Activated CD8-positive, alpha-beta memory T cell treated with anti-CD3 and anti-CD28 coated beads, Interleukin-2, amount 10 ng/mL, durations not matched to agents 7 days and 5 days (primary cell): ENCODE measurements around the gene SLC39A11. TPM values are rescaled to one million over a fixed set of nuclear protein-coding genes. Genes with fewer than 3 reads are reported as not detected.
"Not testable (repeated sequence)": the region's sequence is repeated elsewhere in the genome, so short reads cannot be mapped to it uniquely, and the experiment has no call there.

Source experiments
- ATAC-seq: fragments of 150-1000 bp; cut with Tn5 transposase; one replicate; pipeline ENCODE4 v1.10.0; 2021; ENCODE audit warnings: moderate library complexity
- CTCF ChIA-PET: fragments of 350-600 bp; sonication (Branson Sonifier 250); formaldehyde crosslinking; loops from one replicate; lab custom pipeline; 2021; ENCODE audit warnings: antibody characterized with exemption; lab: Charles Lee
- DNase-seq: peaks from one replicate; pipeline ENCODE4 v3.0.0-alpha.2; 2020
- H3K27ac Mint-ChIP-seq: one replicate; pipeline ENCODE4 v1.8.0; 2021; ENCODE audit warnings: mild to moderate bottlenecking, mixed read lengths
- H3K27me3 Mint-ChIP-seq: one replicate; pipeline ENCODE4 v1.8.0; 2021; ENCODE audit warnings: mixed read lengths
- H3K36me3 Mint-ChIP-seq: one replicate; pipeline ENCODE4 v1.8.0; 2021; ENCODE audit warnings: mild to moderate bottlenecking, mixed read lengths
- H3K4me1 Mint-ChIP-seq: one replicate; pipeline ENCODE4 v1.8.0; 2021; ENCODE audit warnings: mixed read lengths
- H3K4me3 Mint-ChIP-seq: one replicate; pipeline ENCODE4 v1.8.0; 2021; ENCODE audit warnings: mild to moderate bottlenecking, moderate library complexity, mixed read lengths
- H3K9me3 Mint-ChIP-seq: one replicate; pipeline ENCODE4 v1.8.0; 2022; ENCODE audit warnings: low read depth, mixed read lengths
- total RNA-seq, 2 experiments: library from RNA; stranded (reverse); gene quantifications; one replicate each; pipeline ENCODE4 v1.2.3, GENCODE V29; 2021

Gene SLC39A11
- total RNA-seq, 2 experiments from 2014 or later, result 16.8 to 25.5 TPM

DNA sequence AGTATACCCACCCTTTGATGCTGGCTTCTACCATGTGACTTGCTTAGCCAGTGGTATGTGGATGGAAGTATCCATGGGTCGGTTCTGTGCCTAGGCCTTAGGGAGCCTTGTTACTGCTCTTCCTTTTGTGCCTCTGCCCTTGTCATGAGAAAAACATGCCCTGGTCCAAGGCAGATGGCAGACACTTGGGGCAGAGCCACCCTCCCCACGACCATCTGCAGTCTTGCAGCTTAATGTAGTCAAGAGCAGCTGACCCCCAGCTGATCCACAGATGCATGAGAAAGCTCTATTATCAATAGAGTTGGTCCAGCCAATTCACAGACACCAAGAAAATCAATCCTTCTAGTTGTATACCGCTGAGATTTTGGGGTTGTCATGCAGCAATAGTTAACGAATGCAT lies 95.7 kb downstream of the SLC39A11 start:
- no peak overlapping the region for H3K4me3 Mint-ChIP-seq
- H3K27me3 Mint-ChIP-seq, result no peaks in the 10 kb centered on the region
- CTCF ChIA-PET, result interaction anchor here (1.3 kb wide), 1 partner anchor 13 kb away, joined by 3 read pairs; no protein-coding TSS in a partner anchor
- peaks cover 7% of the 10 kb centered on the region for H3K4me1 Mint-ChIP-seq
- H3K9me3 Mint-ChIP-seq, result no peaks in the 10 kb centered on the region
- H3K36me3 Mint-ChIP-seq, result peaks cover 2% of the 10 kb centered on the region
- no peak for ATAC-seq
- H3K27ac Mint-ChIP-seq, result no peak overlapping the region
- DNase-seq, result no peak

DNA sequence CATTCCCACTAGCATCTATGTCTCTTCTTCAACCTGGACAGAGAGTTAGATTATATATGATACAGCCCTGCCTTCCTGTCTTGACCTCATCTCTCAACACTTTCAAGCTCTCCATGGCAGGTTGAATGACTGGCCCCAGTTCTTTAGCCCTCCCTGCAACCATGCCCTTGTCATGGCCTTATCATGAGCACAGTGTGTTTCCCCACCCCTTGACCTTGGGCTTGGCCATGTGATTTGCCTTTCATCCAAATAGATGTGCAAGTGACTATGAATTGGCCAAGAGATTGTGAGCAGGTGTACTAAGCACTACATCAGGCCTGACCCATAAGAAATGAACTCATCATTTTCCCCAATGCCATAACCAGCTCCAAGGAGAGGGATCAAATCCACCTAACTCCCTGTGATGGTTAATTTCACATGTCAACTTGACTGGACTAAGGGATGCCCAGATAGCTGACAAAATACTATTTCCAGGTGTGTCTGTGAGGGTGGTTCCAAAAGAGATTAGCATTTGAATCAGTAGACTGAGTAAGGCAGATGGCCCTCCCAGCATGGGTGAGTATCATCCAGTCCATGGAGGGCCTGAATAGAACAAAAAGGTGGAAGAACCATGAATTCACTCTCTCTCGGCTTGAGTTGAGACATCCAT lies 97.4 kb downstream of the SLC39A11 start:
- CTCF ChIA-PET, result interaction anchor here (1.1 to 1.2 kb wide), 2 partner anchors 9 to 10 kb away, joined by 5 read pairs; no protein-coding TSS in a partner anchor
- peaks cover 2% of the 10 kb centered on the region for H3K36me3 Mint-ChIP-seq
- no peaks in the 10 kb centered on the region for H3K27me3 Mint-ChIP-seq
- H3K9me3 Mint-ChIP-seq, result no peaks in the 10 kb centered on the region
- no peak for ATAC-seq
- H3K4me1 Mint-ChIP-seq, result peaks cover 9% of the 10 kb centered on the region
- no peak overlapping the region for H3K27ac Mint-ChIP-seq
- DNase-seq, result no peak
- H3K4me3 Mint-ChIP-seq, result no peak overlapping the region

DNA sequence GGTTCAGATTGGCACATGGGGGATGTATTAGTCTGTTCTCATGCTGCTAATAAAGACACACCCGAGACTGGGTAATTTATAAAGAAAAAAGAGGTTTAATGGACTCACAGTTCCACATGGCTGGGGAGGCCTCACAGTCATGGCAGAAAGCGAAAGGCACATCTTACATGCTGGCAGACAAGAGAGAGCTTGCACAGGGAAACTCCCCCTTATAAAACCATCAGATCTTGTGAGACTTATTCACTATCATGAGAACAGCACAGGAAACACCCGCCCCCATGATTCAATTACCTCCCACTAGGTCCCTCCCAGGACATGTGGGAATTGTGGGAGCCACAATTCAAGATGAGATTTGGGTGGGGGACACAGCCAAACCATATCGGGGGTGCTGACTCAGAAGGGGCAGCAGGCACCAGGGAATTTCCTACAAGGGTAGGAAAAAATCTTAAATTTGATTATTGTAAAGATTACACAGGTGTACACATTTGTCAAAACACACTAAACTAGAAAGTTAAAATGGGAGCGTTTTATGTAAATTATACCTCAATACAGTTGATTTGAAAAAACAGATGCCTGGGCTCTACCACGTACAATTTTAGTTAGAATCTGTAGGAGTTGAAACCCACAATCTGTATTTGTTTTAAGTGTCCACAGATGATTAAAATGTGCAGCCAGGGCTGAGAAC lies 99.6 kb downstream of the SLC39A11 start:
- H3K36me3 Mint-ChIP-seq, DNase-seq, CTCF ChIA-PET, ATAC-seq, H3K9me3 Mint-ChIP-seq, H3K27ac Mint-ChIP-seq, H3K4me3 Mint-ChIP-seq, H3K27me3 Mint-ChIP-seq: not testable (repeated sequence)
- peaks cover 15% of the 10 kb centered on the region for H3K4me1 Mint-ChIP-seq

DNA sequence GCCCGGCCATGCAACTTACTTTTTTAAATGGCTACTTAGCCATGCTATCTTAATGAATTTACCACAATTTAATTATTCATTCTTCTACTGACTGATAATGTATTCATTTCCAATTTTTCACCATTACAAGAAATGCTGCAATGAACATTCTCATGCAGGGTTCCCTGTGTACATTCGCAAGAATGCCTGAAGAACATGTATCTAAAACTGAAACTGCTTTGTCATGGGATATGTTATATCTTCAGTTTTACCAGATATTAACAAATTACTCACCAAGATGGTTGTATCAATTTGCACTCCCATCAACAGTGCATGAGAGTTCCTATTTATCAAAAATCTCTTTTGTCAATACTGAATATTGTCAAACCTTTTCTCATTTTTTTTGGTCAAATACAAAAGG lies 100.8 kb downstream of the SLC39A11 start:
- H3K36me3 Mint-ChIP-seq, result peaks cover 2% of the 10 kb centered on the region
- CTCF ChIA-PET, result no interaction called here
- ATAC-seq, result no peak
- H3K9me3 Mint-ChIP-seq, result no peaks in the 10 kb centered on the region
- no peak for DNase-seq
- no peaks in the 10 kb centered on the region for H3K27me3 Mint-ChIP-seq
- H3K27ac Mint-ChIP-seq, result no peak overlapping the region
- H3K4me1 Mint-ChIP-seq, result peaks cover 15% of the 10 kb centered on the region
- H3K4me3 Mint-ChIP-seq, result no peak overlapping the region

DNA sequence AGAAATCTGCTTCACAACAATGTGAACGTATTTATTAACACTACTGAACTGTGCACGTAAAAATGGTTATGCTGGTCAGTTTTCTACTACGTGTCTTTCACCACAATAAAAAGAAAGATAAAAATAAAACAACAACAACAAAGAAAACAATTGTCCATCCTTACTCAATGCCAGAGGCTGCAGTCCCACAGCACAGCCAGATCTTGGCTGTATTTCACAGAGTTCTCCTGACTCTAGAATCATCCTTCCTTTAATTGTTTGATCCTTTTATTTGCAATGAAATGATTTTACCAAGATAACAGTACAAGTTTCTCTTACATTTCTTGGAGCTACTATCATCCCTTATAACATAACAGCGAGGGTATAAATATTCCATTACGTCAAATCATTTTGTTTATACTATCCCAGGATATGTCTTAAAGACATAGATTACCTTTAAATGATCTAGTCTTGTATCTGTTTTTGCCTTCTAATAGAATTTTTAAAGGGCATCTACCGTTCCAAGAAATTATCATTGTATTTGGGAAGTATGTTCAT lies 103.3 kb downstream of the SLC39A11 start:
- H3K4me1 Mint-ChIP-seq, result peaks cover 15% of the 10 kb centered on the region
- H3K36me3 Mint-ChIP-seq, result no peaks in the 10 kb centered on the region
- H3K4me3 Mint-ChIP-seq, result no peak overlapping the region
- no peaks in the 10 kb centered on the region for H3K9me3 Mint-ChIP-seq
- no peak overlapping the region for H3K27ac Mint-ChIP-seq
- CTCF ChIA-PET, result interaction anchor here (1.3 kb wide), 1 partner anchor 223 kb away, joined by 3 read pairs; no protein-coding TSS in a partner anchor
- no peaks in the 10 kb centered on the region for H3K27me3 Mint-ChIP-seq
- no peak for DNase-seq
- ATAC-seq, result no peak

DNA sequence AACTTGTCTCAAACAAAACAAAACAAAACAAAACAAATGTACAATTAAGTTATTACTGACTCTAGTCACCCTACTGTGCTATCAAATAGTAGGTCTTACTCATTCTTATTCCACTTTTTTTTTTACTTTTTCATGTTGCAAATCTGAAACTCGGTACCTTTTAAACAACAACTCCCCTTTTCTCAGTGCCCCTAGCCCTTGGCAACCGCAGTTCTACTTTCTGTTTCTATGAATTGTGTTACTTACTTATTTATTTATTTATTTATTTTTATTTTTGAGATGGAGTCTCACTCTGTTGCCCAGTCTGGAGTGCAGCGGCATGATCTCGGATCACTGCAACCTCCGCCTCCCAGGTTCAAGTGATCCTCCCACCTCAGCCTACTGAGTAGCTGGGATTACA lies 104.0 kb downstream of the SLC39A11 start:
- Mint-ChIP-seq H3K36me3 (no peaks in the 10 kb centered on the region), H3K27me3 (no peaks in the 10 kb centered on the region), H3K9me3 (no peaks in the 10 kb centered on the region), H3K27ac (no peak overlapping the region), H3K4me3 (no peak overlapping the region), H3K4me1 (peaks cover 15% of the 10 kb centered on the region)
- no peak for ATAC-seq
- DNase-seq, result no peak
- CTCF ChIA-PET, result interaction anchor here (1.3 kb wide), 1 partner anchor 223 kb away, joined by 3 read pairs; no protein-coding TSS in a partner anchor

DNA sequence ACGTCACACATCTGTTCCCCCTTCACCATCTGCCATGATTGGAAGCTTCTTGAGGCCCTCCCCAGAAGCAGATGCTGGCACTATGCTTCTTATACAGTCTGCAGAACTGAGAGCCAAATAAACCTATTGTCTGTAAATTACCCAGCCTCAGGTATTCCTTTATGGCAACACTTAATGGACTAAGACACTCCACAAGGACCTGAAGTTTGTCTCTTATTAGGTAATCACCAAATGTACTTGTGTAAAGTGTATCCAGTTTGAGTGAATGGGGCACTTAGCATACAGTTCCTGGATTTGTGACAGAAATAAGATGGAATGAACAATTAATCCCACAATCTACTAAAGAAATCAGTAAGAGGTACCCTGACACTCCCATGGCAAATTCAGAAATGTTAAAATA lies 105.3 kb downstream of the SLC39A11 start:
- Mint-ChIP-seq H3K4me1 (peaks cover 9% of the 10 kb centered on the region), H3K9me3 (no peaks in the 10 kb centered on the region), H3K4me3 (no peak overlapping the region), H3K36me3 (no peaks in the 10 kb centered on the region), H3K27ac (no peak overlapping the region), H3K27me3 (no peaks in the 10 kb centered on the region)
- no peak for DNase-seq
- no peak for ATAC-seq
- CTCF ChIA-PET, result interaction anchor here (1.9 to 2.4 kb wide), 2 partner anchors 177 to 261 kb away, joined by 7 to 36 read pairs; partner anchors contain the start of gene SSTR2

DNA sequence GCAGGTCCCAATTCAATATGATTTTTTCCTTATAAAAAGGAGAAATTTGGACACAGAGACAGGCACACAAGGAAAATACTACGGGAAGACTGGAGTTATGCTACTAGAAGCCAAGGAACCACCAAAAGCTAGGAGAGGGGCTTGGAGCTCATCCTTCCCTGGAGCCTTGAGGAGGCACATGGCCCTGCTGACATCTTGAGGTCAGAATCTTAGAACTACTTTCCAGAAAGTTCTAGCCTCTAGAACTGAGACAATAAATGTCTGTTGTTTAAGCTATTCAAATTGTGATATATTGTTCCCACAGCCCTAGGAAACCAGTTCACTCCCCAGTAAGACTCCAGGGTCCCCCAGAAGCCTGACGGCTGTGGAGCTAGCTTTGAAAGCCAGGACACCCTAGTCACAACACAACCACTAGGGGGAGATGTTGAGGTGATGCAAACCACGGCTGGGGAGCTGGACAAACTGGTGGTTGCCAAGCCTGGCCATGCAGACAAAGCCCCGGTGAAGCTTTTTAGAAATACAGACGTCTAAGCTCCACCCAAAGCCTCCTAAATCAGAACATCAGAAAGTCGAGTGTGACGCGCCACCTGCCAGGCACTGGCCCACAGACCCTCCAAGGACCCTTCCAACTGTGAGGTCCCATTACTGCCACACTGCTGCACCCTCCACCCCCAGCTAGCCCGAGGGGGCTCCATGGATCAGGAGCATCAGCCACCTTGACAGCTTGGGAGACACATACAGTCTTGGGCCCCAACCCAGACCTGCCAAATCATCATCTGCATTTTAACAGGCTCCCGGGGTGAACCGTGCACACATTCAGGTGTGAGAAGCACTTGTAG lies 106.4 kb downstream of the SLC39A11 start:
- no peaks in the 10 kb centered on the region for H3K36me3 Mint-ChIP-seq
- no peaks in the 10 kb centered on the region for H3K9me3 Mint-ChIP-seq
- peaks cover 7% of the 10 kb centered on the region for H3K4me1 Mint-ChIP-seq
- no peak overlapping the region for H3K4me3 Mint-ChIP-seq
- no peak overlapping the region for H3K27ac Mint-ChIP-seq
- DNase-seq (peak; percentile 67), ATAC-seq (peak; percentile 71)
- no peaks in the 10 kb centered on the region for H3K27me3 Mint-ChIP-seq
- CTCF ChIA-PET, result interaction anchor here (0.5 to 2.6 kb wide), 24 partner anchors 9 to 429 kb away, joined by 3 to 36 read pairs (median 4); partner anchors contain the start of gene SSTR2

DNA sequence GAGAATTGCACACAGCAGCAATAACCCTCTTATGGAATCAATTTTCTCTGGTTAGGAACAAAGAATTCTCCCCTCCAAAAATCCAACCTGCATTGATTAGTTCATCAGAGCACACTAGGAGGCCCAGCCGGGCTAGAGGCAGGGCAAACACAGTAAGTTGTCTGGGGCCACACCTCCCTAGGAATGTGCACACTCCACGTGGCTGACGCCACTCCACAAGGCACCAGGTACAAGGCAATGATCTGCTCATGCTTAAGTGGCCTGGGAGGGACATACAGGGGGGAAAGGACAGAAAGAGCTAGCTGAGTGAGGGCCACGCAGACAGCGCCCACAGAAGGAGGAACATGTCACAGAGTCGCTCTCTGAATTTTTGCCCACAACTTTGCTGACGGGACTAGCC lies 107.6 kb downstream of the SLC39A11 start:
- Mint-ChIP-seq H3K4me1 (peaks cover 7% of the 10 kb centered on the region), H3K36me3 (no peaks in the 10 kb centered on the region), H3K27me3 (no peaks in the 10 kb centered on the region), H3K27ac (no peak overlapping the region), H3K9me3 (no peaks in the 10 kb centered on the region), H3K4me3 (no peak overlapping the region)
- no peak for DNase-seq
- ATAC-seq, result no peak
- CTCF ChIA-PET, result interaction anchor here (0.6 to 2.6 kb wide), 9 partner anchors 10 to 428 kb away, joined by 3 to 36 read pairs (median 5); no protein-coding TSS in a partner anchor

DNA sequence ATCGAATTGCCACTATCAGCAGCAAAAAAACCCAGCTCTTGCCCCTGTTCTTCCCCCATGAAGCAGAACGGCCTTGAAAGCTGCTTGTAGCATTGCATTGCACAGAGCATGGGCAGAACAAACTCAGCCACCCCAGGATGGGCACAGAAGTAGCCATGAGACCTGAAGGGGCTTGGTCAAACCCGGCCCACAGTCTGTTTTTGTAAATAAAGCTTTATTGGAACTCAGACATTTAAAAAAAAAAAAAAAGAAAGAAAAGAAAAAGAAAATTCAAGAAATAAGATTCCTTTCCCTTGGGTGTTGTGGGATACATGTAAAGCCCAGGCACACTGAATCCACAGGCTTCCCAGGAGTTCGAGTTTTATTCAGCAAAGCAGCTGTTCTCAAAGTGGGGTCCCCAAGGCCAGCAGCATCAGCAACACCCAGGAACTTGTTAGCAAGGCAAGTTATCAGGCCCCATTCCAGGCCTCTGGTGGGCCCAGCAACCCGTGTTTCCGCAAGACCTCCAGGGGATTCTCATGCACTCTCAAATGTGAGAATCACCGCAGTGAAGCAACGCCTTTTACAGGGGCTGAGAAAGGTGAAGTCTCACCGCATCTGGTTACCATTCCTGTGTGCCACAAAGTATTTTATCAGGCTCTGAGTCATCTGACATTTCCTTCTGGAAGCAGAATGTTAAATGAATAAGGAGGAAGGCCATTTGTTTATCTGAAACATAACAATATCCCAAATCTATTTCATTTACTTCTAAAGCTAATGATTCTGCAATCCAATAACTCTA lies 108.2 kb downstream of the SLC39A11 start:
- ATAC-seq (no peak), DNase-seq (no peak)
- no peaks in the 10 kb centered on the region for H3K27me3 Mint-ChIP-seq
- H3K36me3 Mint-ChIP-seq, result no peaks in the 10 kb centered on the region
- CTCF ChIA-PET, result interaction anchor here (0.6 to 2.6 kb wide), 10 partner anchors 11 to 428 kb away, joined by 3 to 23 read pairs (median 4); no protein-coding TSS in a partner anchor
- no peaks in the 10 kb centered on the region for H3K9me3 Mint-ChIP-seq
- peaks cover 4% of the 10 kb centered on the region for H3K4me1 Mint-ChIP-seq
- no peak overlapping the region for H3K4me3 Mint-ChIP-seq
- H3K27ac Mint-ChIP-seq, result no peak overlapping the region

DNA sequence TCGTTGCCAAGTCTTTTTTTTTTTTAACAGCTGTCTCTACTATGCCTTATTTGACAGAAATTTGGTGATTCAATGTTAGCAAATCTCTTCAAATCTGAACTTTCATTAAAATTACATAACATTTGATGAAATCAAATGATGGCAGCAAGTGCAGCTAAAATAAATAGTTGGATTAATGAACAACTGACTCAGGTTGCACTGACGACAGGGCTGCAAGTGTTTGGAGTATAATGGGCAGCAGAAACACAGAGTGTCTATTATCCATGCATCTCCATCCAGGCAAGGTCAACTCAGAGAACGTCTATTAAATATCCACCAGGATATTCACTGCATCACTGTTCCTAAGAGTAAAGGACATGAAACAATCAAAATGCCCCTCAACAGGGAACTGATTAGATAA lies 109.8 kb downstream of the SLC39A11 start:
- no peaks in the 10 kb centered on the region for H3K36me3 Mint-ChIP-seq
- CTCF ChIA-PET, result interaction anchor here (0.6 kb wide), 1 partner anchor 257 kb away, joined by 3 read pairs; no protein-coding TSS in a partner anchor
- H3K27me3 Mint-ChIP-seq, result no peaks in the 10 kb centered on the region
- no peak for ATAC-seq
- no peak overlapping the region for H3K4me3 Mint-ChIP-seq
- H3K4me1 Mint-ChIP-seq, result peaks cover 3% of the 10 kb centered on the region
- H3K9me3 Mint-ChIP-seq, result no peaks in the 10 kb centered on the region
- DNase-seq, result no peak
- no peak overlapping the region for H3K27ac Mint-ChIP-seq

DNA sequence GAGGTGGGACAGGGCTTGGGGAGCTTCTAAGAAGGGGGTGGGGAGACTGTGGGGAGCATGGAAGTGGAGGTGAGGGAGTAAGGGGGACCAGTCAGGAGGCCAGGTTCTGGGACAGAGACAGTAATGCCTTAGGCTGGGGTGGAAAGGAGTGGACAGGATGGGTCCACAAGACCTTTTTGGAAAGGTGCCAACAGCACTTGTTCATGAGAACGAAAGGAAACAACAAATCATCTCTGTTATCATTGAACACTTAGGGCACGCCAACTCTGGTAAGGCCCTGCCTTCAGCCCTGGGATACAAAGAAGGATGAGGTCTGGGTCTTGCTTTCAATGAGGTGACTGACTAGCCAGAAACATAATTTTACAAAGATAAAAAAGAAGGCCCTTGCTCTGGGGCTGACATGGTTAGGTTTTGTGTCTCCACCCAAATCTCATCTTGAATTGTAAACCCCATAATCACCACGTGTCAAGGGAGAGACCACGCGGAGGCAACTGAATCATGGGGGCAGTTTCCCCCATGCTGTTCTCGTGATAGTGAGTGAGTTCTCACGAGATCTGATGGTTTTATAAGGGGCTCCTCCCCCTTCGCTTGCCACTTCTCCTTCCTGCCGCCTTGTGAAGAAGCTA lies 113.8 kb downstream of the SLC39A11 start:
- DNase-seq (no peak), ATAC-seq (no peak)
- Mint-ChIP-seq H3K27ac (no peak overlapping the region), H3K4me1 (peaks cover 7% of the 10 kb centered on the region), H3K36me3 (no peaks in the 10 kb centered on the region), H3K4me3 (no peak overlapping the region), H3K27me3 (no peaks in the 10 kb centered on the region), H3K9me3 (no peaks in the 10 kb centered on the region)
- CTCF ChIA-PET, result no interaction called here
